MM.1S (cell line): Measurements from ENCODE around the gene ACOT12.

Source experiments
- EZH2 ChIP-seq: fragments of 300-600 bp; sonication (generic); optimal IDR thresholded peaks from 2 replicates; pipeline ENCODE3; 2017; ENCODE audit warnings: low read depth, mild to moderate bottlenecking, antibody characterized with exemption, low read length, mixed read lengths
- EZH2phosphoT487 ChIP-seq: fragments of 300-600 bp; sonication (generic); IDR thresholded peaks from 2 replicates; pipeline ENCODE4 v1.6.1; 2018; ENCODE audit warnings: antibody characterized with exemption, low read length
- TF ChIP-seq, protein P1 (sequence below): fragments of 300-600 bp; sonication (generic); IDR thresholded peaks from 2 replicates; pipeline ENCODE4 v1.5.1; 2016; ENCODE audit warnings: antibody characterized with exemption, low read length, mixed read lengths

GRCh38 chr5:81370912-81371311 lies 23.0 kb downstream of the ACOT12 start:
- TF ChIP-seq, protein P1, sequence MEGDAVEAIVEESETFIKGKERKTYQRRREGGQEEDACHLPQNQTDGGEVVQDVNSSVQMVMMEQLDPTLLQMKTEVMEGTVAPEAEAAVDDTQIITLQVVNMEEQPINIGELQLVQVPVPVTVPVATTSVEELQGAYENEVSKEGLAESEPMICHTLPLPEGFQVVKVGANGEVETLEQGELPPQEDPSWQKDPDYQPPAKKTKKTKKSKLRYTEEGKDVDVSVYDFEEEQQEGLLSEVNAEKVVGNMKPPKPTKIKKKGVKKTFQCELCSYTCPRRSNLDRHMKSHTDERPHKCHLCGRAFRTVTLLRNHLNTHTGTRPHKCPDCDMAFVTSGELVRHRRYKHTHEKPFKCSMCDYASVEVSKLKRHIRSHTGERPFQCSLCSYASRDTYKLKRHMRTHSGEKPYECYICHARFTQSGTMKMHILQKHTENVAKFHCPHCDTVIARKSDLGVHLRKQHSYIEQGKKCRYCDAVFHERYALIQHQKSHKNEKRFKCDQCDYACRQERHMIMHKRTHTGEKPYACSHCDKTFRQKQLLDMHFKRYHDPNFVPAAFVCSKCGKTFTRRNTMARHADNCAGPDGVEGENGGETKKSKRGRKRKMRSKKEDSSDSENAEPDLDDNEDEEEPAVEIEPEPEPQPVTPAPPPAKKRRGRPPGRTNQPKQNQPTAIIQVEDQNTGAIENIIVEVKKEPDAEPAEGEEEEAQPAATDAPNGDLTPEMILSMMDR, result no peak
- TF ChIP-seq EZH2 (no peak), EZH2phosphoT487 (no peak)
